ENCODE data around the gene BANF1.
"Not testable (repeated sequence)": the region's sequence is repeated elsewhere in the genome, so short reads cannot be mapped to it uniquely, and the experiment has no call there.

The BANF1 gene

GRCh38 chr11:66011785-66012303 lies 9.5 kb downstream of the BANF1 start, which contains the start of gene CST6:
Gene CST6 (plus strand): TSS chr11:66012008. CDS start chr11:66012045, 37 bp downstream.
- no peak for DNase-seq

GRCh38 chr11:66012371-66012945 lies 10.2 kb downstream of the BANF1 start:
- DNase-seq = no peak

- no peak for DNase-seq
Measured at GRCh38 chr11:66012946-66013761, 10.9 kb downstream of the BANF1 start.

GRCh38 chr11:66013762-66014100 lies 11.4 kb downstream of the BANF1 start:
- no peak for DNase-seq

GRCh38 chr11:66014804-66015453 lies 12.6 kb downstream of the BANF1 start:
- no peak for DNase-seq

- DNase-seq = no peak
Measured at GRCh38 chr11:66015454-66015881, 13.2 kb downstream of the BANF1 start.

GRCh38 chr11:66015936-66016792 lies 13.9 kb downstream of the BANF1 start:
- DNase-seq = no peak

- no peak for DNase-seq
Measured at GRCh38 chr11:66016793-66017177, 14.5 kb downstream of the BANF1 start.

GRCh38 chr11:66017321-66017720 lies 15.0 kb downstream of the BANF1 start:
- DNase-seq = no peak

GRCh38 chr11:66020212-66020611 lies 17.9 kb downstream of the BANF1 start:
- no peak for DNase-seq

GRCh38 chr11:66020618-66021357 lies 18.5 kb downstream of the BANF1 start:
- DNase-seq = no peak

- DNase-seq = peak; percentile 96
Measured at GRCh38 chr11:66022401-66023185, 20.3 kb downstream of the BANF1 start.

GRCh38 chr11:66023186-66023440 lies 20.8 kb downstream of the BANF1 start:
- not testable (repeated sequence) for DNase-seq

GRCh38 chr11:66026017-66026529 lies 23.8 kb downstream of the BANF1 start, which contains the start of gene CATSPER1:
Gene CATSPER1 (minus strand): TSS chr11:66026479. CDS start chr11:66026379, 100 bp downstream.
- DNase-seq = no peak

- no peak for DNase-seq
Measured at GRCh38 chr11:66032957-66033735, 30.8 kb downstream of the BANF1 start.

- no peak for DNase-seq
Measured at GRCh38 chr11:66035653-66036333, 33.5 kb downstream of the BANF1 start.

GRCh38 chr11:66036334-66036710 lies 34.0 kb downstream of the BANF1 start:
- no peak for DNase-seq

- no peak for DNase-seq
Measured at GRCh38 chr11:66037327-66037726, 35.0 kb downstream of the BANF1 start.

GRCh38 chr11:66039765-66040164 lies 37.5 kb downstream of the BANF1 start:
- DNase-seq = no peak

Measured in activated CD8-positive, alpha-beta memory T cell treated with anti-CD3 and anti-CD28 coated beads for 24 hours (primary cell).